ENCODE data around the gene COLEC12. TPM values are rescaled to one million over a fixed set of nuclear protein-coding genes. Genes with fewer than 3 reads are reported as not detected.

Gene COLEC12
- total and polyA plus RNA-seq, 10 of the 15 experiments (the other 5 are each of a cell fraction or from before 2014, with no cell fraction given): 0.04 to 0.05 TPM; not detected in 8

GRCh38 chr18:415617-416612, 84.6 kb downstream of the COLEC12 start:
- Histone ChIP-seq H3K79me2 (ENCODE audit: control insufficient read depth, insufficient read depth, low read length) (no peaks in the 10 kb centered on the region), H3K4me1 (ENCODE audit: control insufficient read depth, insufficient read depth, low read length) (no peaks in the 10 kb centered on the region), H3K4me2 (ENCODE audit: control insufficient read depth, insufficient read depth) (no peak overlapping the region), H3K27ac (ENCODE audit: control insufficient read depth, insufficient read depth) (no peak overlapping the region), H4K20me1 (ENCODE audit: control insufficient read depth, insufficient read depth) (no peaks in the 10 kb centered on the region), H3K4me3 (no peak overlapping the region), H3K36me3 (ENCODE audit: control insufficient read depth in 2 of 2, insufficient read depth in 2 of 2, low read length in 1 of 2) (no peaks in the 10 kb centered on the region), H2AFZ (ENCODE audit: control insufficient read depth, low read depth, low read length) (no peak overlapping the region), H3K9me3 (replicated peaks; ENCODE audit: control insufficient read depth, insufficient read depth, low read length) (no peaks in the 10 kb centered on the region), H3K27me3 (replicated peaks in 1 of 2; ENCODE audit: control insufficient read depth in 2 of 2, insufficient read depth in 2 of 2, low read length in 1 of 2) (no peaks in the 10 kb centered on the region), H3K9ac (ENCODE audit: control insufficient read depth, insufficient read depth, low read length) (no peak overlapping the region)
- ATAC-seq (no peak), FAIRE-seq (no peak), DNase-seq (ENCODE audit: low read depth, low spot score) (no peak)
- RAD21 ChIA-PET (ENCODE audit: unreplicated experiment): no interaction called here
- SMC1A ChIA-PET (ENCODE audit: uncharacterized antibody, unreplicated experiment): no interaction called here
- no TSS peak for BruUV-seq (replicated peaks)
- CTCF ChIA-PET: no interaction called here
- POLR2A ChIA-PET: no interaction called here
- WGBS (ENCODE audit: insufficient coverage, insufficient replicate concordance, low lambda C conversion rate, missing lambda C conversion rate): 10% methylated on average over 2 of the region's 2 CpGs
- in situ Hi-C loops (cut with MboI): no loop called here
- intact Hi-C loops (cut with micrococcal nuclease; ENCODE audit: unreplicated experiment): no loop called here
- no peak for TF ChIP-seq MEF2A (IDR thresholded peaks at IDR 0.05; ENCODE audit: insufficient read depth, low read depth, low read length)
- no peak for TF ChIP-seq PRDM15 (CRISPR knock-in tag; IDR thresholded peaks at IDR 0.05)
- no peak for TF ChIP-seq MTA3 (IDR thresholded peaks at IDR 0.05; ENCODE audit: borderline replicate concordance, low read length)
- no peak for TF ChIP-seq CTCF (IDR thresholded peaks at IDR 0.05 in 2 of 3, conservative IDR thresholded peaks at IDR 0.05 in 1 of 3; ENCODE audit: control insufficient read depth in 2 of 3, extremely low read depth in 1 of 3, insufficient read depth in 1 of 3, low read depth in 3 of 3, low read length in 3 of 3)
- no peak for TF ChIP-seq MYB (IDR thresholded peaks at IDR 0.05; ENCODE audit: borderline replicate concordance, low read depth, low read length)
- no peak for TF ChIP-seq BACH1 (IDR thresholded peaks at IDR 0.05; ENCODE audit: borderline replicate concordance)
- no peak for TF ChIP-seq BCL11A (IDR thresholded peaks at IDR 0.05; ENCODE audit: low read depth, low read length)
- no peak for TF ChIP-seq PAX8 (IDR thresholded peaks at IDR 0.05)
- TF ChIP-seq MLLT1 (IDR thresholded peaks at IDR 0.05): no peak
- no peak for TF ChIP-seq JUNB (IDR thresholded peaks at IDR 0.05)
- TF ChIP-seq ZSCAN29 (IDR thresholded peaks at IDR 0.05): no peak
- no peak for TF ChIP-seq ZNF687 (IDR thresholded peaks at IDR 0.05)

Measured in GM12878 (cell line).